ENCODE measurements around the gene CYTH4. TPM values are rescaled to one million over a fixed set of nuclear protein-coding genes. Genes with fewer than 3 reads are reported as not detected.
"Not testable (repeated sequence)": the region's sequence is repeated elsewhere in the genome, so short reads cannot be mapped to it uniquely, and the experiment has no call there.

CYTH4 gene, protein sequence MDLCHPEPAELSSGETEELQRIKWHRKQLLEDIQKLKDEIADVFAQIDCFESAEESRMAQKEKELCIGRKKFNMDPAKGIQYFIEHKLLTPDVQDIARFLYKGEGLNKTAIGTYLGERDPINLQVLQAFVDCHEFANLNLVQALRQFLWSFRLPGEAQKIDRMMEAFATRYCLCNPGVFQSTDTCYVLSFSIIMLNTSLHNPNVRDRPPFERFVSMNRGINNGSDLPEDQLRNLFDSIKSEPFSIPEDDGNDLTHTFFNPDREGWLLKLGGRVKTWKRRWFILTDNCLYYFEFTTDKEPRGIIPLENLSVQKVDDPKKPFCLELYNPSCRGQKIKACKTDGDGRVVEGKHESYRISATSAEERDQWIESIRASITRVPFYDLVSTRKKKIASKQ
- total RNA-seq = 7.0 TPM
- long read RNA-seq, partial matches to known transcripts = 4 of 11 reads
- long read RNA-seq, other reads (novel, unspliced or antisense) = 3 of 11 reads

DNA sequence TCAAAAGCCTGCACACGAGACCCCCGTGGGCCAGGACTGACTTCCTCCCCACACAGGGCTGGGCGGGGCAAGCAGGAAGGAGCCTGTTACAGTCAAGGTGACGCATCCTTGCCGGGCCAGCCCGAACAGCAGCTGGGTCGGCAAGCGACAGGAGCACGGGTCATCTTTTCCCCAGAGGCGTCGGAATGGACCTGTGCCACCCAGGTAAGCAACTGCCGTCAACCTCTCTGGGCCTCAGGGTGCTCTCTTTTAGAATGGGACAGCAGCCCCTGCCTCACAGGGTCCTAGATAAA lies at the start of gene CYTH4:
CYTH4 (plus strand) TSS at position 124 of the 293 bp plus-strand sequence; CDS start at position 186, 62 bp downstream.
- ATAC-seq (ENCODE audit: poor library complexity) (peak; percentile 47), DNase-seq (peak; percentile 86)
- intact Hi-C loops (cut with DNase I) = no loop called here

DNA sequence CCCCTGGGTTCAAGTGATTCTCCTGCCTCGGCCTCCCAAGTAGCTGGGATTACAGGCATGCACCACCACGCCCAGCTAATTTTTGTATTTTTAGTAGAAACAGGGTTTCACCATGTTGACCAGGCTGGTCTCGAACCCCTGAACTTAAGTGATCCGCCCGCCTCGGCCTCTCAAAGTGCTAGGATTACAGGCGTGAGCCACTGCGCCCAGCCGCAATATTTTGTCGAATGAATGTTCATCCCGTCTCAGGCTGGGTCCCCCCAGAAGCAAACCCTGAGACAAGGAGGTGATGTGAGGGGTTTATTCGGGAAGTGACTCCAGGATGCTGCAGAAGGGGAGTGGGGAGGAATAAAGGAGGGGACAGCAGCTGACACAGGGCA lies 48.9 kb upstream of the CYTH4 start:
- intact Hi-C loops (cut with DNase I); DNase-seq; ATAC-seq (ENCODE audit: poor library complexity): not testable (repeated sequence)

DNA sequence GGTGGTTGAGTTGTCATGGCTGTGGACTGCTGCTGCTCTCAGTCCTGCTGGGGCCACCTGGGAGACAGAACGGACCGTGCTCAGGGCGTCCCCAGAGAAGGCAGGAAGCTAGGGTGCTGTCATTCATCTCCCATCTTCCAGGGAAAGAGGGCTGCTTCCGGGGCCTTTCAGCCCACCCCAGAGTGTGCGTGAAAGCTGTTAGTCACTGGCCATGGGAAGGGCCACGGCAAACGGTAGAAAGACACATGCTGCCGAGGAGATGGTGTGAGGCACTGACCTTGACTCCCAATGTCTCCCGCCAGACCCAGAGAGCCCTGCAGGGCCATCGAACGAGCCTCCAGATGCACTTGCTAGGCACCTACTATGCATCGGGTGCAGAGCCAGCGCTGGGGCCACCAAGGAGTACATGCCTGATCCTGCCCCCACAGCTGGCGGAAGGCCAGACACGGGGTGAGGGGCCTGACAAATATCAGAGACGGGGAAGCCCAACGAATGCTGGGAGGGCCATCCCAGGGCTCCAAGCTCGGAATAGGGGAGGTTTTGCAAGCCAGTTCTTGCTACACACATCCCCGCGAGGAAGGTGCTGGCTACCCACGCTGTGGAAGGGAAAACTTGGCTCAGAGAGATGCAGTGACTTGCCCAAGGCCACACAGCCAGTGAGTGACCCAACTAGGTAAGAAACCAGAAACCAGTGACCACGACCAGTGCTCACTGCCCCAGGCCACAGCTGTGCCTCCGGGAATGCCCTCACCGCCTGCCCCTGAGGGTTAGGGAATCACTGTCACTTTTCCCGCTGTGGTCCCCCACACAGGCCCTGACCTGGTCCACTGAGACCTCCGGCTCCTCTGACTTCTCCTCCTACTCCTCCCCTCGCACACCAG lies 48.3 kb upstream of the CYTH4 start:
- no peak for DNase-seq
- no peak for ATAC-seq (ENCODE audit: poor library complexity)
- intact Hi-C loops (cut with DNase I) = no loop called here

DNA sequence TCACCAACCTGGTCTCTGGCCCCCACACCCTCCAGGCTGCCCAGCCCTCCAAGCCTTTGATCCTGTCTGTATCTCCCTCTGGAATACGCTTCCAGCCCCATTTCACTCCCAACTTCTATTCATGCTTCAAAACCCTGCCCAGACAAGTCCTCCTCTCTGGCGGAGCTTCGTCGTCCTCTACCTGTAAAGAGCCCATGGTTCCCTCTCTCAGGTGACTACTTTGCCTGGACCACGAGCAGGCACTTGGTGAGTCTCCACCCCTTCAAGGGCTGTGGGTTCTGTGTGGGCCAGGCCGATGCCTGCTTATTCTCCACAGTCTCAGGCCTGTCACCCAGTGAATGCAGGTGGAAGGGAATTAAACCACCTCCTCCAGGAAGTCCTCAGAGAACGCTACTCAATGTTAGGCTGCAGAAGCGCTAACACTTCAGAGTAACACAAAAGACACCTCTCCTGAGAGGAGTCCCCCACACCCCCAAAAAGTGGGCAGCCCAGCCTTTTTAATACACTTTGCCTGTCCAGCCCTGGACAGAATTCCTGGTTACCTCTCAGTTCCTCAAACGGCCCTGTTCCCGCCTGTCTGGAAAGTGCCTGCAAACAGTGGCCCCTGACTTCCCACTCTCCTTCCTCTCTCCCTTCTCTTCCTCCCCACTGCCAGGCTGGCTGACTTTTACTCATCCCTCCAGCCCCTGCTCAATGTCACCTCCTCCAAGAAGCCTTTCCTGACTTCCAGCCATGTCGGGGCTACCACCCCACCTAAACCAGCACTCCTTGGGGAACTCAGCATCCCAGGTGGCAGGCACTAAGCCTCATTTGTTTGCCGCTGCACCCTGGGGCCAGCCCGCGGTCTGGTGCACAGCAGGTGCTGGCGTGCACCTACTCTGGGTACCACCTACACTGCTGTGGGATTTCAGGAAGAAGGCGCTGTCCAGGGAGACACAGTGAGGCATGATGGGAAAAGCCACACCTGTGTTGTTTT lies 47.3 kb upstream of the CYTH4 start:
- no peak for DNase-seq

DNA sequence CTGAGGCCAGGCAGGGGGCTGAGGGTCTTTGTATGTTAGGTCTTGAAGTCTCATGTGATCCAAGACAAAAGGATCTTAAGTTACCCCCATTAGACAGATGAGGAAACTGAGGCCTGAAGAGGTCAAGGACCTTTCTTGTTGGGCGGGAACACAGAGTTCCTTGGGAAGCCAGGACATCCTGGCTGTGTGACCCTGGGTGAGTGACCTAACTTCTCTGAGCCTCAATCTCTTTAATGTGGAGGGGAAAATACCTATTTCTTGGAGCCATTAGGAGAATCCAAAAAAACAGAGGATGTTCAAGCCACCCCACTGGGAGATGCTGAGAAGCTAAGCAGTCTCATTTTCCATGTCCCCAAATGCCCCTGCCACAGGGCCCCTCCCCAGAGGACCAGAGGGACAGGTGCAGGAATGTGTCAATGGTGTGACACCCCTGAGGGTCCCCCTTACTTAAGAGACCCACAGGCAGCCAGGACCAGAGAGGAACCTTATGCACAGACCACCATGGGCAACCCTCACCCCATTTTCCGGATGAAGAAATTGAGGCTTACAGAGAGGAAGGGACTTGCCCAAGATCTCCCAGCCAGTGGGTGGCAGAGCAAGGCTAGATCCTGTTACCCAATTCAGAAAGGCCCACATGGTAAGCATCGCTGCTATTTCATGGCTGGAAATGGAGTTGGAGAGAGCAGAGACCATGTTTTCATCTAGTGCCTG lies 46.3 kb upstream of the CYTH4 start:
- no peak for DNase-seq
- no peak for ATAC-seq (ENCODE audit: poor library complexity)
- intact Hi-C loops (cut with DNase I) = no loop called here

More for the DNA sequence above, 47.3 kb upstream of the CYTH4 start:
- no peak for ATAC-seq (ENCODE audit: poor library complexity)
- intact Hi-C loops (cut with DNase I) = no loop called here

DNA sequence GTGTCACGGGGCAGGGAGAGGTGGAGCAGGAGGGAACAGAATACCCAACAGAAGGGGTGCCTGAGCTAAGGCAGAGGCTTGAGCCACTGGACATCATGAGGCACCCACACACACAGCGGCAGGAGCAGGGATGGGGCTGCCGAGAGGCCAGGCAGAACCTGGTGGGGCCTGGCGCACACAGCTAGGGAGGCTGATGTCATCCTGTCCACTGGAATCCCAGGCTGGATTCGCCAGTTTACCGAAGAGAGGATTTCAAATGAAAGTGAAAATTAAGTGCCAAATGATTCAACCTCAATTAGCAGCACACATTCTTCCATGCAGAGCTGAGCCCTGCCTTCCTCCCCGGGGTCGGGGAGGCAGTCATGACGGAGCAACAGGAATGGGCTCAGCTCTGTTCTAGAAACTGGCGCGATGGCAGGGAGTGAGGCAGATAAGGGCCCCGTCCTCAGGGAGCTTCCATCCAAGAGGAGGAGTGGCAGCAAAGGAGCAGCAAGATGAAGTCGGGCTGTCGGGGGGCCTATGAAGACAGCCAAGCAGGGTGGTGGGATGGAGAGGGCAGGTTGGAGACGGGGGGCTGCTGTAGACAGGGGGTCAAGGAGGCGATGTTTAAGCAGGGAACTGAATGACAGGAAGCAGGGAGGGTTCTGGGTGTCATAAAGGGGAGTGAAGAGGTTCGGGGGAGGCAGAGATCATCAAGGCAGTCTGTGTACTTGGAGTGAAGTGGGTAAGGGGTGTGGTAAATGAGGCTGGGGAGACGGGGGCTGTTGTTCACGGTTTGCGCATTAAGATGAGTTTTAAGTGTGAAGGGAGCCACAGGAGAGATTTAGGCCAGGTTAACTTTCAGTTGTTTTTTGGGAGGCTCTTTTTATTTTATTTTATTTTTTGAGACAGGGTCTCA lies 44.7 kb upstream of the CYTH4 start:
- intact Hi-C loops (cut with DNase I) = no loop called here
- no peak for ATAC-seq (ENCODE audit: poor library complexity)
- no peak for DNase-seq

DNA sequence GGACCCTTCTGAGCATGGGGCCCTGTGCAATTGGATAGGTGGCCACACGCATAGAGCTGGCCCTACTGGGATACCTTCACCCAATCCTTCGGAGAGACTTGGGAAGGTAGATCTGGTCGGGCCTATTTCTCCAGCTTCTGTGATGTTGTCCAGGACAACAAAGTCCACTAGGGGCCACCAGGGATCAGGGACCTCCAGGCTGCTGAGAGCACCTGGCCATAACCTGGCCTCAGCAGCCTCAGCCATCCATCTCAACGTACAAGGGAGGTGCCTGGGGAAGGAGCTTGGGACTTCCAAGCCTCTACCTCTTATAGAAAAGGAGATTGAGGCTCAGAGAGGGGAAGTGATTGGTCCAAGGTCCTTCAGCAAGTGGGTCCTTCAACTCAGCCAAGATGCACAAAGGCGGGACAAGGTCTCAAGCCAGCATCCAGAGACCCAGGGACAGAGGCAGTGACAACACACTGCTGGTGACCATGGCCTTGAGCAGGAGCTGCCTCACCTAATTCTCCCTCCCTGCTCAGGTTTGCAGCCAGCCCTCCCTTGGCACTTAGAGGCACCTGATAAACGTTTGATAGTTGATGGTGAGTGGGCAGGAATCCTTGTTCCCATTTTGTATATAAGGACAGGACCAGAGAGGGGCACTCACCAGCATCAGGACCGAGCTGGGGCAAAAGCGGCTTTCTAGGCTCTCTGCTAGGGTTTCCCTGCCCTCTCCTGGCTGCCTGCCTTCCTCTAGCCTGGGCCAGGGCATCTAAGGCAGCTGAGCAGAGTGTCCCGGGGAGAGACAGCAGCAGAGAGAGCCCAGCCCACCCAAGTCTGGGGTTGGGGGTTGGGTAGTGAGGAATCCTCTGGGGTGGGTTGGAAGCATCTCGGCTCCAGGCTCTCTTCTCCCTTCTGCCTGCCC lies 42.7 kb upstream of the CYTH4 start:
- ATAC-seq (ENCODE audit: poor library complexity) = no peak
- no peak for DNase-seq
- intact Hi-C loops (cut with DNase I) = no loop called here

DNA sequence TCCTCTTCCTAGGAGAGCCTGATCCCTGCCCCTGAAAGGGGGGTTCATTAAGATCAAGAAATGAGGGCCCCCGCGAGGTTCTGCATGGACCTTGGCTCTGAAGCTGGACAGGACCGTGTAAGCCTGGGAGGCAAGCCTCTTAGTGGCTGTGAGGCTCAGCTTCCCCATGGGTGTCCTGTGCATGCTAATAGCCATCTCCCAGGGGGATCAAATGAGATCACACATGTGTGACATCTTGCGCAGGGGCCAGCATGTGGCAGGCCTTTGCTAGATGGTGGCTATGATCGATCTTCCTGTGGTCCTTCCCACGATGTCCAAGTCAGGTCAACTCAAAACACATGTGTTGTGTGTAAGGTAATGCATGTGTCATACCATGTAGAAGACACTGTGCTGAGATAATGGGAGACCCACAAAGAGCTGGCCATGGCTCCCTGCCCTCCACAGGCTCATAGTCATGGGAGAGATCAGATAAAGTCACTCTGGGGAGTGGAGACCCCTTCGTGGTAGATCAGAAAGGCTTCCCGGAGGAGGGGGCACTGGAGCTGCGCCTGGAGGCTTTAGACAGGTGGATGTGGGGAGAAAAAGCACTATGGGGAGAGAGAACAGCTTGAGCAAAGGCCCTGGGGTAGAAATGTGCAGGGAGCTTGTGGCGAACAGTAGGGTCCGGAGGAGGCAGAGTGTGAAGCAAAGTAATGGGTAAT lies 41.9 kb upstream of the CYTH4 start:
- ATAC-seq (ENCODE audit: poor library complexity) = no peak
- intact Hi-C loops (cut with DNase I) = no loop called here
- no peak for DNase-seq

DNA sequence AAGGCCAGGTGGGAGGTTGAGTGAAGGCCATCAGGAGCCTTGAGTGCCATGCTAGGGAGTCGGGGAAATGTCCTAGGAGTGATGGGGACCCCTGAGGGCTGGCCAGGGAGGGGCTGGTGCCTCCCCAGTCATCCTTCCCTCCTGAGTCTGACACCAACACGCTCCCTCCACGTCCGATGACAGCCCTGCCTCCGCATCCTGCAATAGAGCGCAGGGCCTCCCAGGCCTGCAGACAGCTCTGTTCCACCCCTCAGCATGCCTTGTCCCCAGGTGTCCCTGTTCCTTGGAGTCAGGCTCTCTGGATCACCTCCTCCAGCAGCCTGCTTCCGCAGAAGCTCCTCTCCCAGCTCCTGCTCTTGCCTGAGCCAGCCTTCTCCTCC lies 41.4 kb upstream of the CYTH4 start:
- DNase-seq (no peak), ATAC-seq (ENCODE audit: poor library complexity) (no peak)

DNA sequence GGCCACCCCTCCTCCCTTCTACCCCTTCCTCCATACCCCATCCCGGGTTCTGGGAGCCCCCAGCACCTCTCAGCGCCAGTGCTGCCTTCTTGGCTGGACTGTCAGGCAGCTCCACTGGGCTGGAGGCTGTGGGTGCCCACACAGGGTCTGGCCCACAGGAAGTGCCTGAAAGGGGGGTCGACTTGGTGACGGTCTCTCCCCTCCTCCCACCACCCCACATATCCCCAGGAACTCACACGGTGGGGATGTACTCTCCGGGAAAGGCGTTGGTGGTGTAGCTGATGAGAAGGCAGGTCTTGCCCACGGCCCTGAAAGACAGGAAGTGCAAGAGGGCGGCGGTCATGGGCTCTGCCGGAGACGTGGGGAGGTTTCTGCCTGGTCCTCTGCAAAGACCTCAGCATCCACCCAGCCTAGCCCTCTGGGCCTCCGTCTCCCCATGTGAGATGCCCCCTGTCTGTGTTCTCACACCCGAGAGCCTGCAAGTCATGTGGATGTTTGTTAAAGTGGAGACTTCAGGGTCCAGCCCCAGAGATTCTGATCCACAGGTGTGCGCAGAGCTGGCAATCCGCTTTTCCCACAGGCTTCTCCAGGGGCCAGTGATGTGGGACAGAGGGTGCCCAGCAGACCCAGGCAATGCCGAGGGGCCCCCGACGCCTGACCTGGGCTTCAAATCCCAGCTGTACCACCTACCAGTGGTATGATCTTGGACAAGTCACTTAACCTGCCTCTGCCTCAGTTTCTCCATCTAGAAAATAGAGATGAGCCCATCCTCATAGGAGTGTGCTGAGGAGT lies 40.8 kb upstream of the CYTH4 start:
- intact Hi-C loops (cut with DNase I) = no loop called here
- no peak for ATAC-seq (ENCODE audit: poor library complexity)
- no peak for DNase-seq

More for the DNA sequence above, 41.4 kb upstream of the CYTH4 start:
- intact Hi-C loops (cut with DNase I) = no loop called here

DNA sequence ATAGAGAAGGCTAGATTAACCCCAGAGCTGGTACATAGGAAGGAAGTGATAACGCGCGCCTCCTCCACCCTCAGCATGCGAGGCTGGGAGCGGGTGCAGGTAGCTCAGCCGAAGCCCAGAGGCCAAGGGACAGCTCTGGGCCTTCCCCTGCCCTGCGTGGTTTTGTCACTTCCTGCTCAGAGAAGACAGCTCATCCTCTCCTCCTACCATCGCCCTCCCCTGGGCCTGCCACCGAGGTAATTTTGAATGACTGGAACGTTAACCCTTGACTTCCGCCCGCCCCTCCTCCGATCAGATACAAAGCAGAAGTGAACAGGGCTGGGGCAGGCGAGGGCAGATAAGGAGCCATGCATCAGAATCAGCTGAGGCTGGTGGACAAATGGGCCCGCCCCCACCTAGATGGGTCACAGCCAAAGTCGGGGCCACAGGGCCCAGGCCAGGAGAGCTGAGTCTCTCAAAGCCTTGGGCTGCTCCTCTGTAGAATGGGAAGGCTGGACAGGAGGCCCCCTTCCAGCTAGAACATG lies 39.9 kb upstream of the CYTH4 start:
- intact Hi-C loops (cut with DNase I) = no loop called here
- ATAC-seq (ENCODE audit: poor library complexity) (peak; percentile 55), DNase-seq (peak; percentile 82)

DNA sequence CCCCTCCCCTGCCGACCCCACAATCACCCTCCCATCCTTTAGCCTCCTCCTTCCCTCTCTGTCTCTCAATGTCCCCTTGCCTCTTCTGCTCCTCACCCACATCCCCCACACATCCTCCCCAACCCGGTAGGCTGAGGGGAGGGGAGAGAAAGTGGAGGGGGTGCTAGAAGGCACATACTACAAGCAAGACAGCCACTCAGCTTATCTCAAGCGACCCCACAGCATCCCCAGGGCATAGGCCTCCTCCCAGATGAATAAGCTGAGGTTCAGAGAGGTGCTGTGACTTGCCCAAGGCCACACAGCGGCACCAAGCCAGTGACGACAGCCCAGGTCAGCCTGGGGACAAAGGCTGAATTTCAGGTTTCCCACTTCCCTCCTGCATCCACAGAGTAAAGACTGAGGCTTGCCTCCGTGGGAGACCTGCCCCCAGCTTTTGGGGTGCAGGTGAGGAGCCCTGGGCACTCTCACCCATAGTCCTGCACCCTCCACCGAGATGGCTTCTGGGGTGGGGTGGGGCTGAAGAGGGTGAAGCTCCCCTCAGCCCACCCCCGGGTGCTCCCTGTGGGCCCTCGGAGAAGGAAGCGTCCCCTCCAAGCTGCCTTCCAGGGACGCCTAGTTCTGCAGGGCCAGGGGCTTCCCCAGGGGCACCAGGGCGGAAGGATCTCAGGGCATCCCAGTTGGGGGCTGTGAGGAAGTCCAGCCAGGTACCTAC lies 38.8 kb upstream of the CYTH4 start:
- intact Hi-C loops (cut with DNase I) = no loop called here
- DNase-seq (no peak), ATAC-seq (ENCODE audit: poor library complexity) (no peak)

DNA sequence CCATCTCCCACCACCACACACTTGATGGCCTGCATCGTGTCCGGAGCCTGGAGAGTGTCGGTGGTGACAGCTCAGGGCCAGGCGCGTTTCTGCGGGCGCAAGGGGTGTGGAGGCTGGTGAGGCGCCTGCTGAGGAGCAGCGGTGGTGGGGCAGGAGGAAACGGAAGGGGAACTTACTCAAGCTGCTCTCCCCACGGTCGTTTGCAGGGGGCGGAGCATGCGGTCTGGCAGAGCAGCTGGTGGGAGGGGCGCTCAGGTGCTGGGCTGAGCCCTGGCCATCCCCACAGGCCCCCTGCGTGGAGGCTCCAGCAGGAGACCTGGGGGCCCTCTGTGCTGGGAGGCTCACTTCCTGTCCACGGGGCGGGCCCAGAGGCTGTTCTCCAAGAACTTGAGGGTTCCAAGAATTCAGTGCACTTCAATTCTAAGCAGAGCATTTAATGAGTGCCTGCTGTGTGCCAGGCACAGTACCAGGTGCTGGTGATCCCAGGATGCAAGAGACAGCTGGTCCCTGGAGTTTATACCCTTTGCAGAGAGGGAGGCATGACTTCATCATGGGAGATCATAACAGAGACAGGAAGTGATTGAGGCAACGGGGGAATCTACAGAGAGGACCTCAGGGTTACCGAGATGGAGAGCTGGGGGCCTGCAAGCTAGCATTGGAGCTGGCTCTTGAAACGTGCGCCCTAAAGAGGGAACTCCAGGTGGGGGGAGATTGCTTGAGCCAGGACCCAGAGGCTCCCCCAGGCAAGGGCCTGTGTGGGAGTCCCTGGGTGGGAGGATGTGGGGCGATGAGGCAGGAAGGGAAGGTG lies 38.0 kb upstream of the CYTH4 start, which contains the start of gene RAC2:
RAC2 (minus strand) TSS at position 156 of the 808 bp plus-strand sequence; CDS start at position 35, 121 bp downstream.
- intact Hi-C loops (cut with DNase I) = no loop called here
- ATAC-seq (ENCODE audit: poor library complexity) = peak; percentile 77
- DNase-seq = peak; percentile 86

Measured in Right ventricle myocardium superior (tissue), 1 donor.